Measurements from ENCODE around the gene PVALB. TPM values are rescaled to one million over a fixed set of nuclear protein-coding genes. Genes with fewer than 3 reads are reported as not detected.

Gene PVALB
- total RNA-seq, 1 donor: not detected

- no peaks in the 10 kb centered on the region for H3K79me2 ChIP-seq (ENCODE audit: insufficient read depth, low read length)
- no peak for TF ChIP-seq CTCF (IDR thresholded peaks at IDR 0.05; ENCODE audit: extremely low read depth, low read depth, low read length)
- H4K20me1 ChIP-seq (ENCODE audit: insufficient read depth, low read length): peaks cover 5% of the 10 kb centered on the region
- H3K9me3 ChIP-seq (ENCODE audit: low read depth, low read length): no peaks in the 10 kb centered on the region
- peak; percentile 37 for DNase-seq (ENCODE audit: insufficient read length, low spot score, missing footprints)
- no peaks in the 10 kb centered on the region for H3K27me3 ChIP-seq (ENCODE audit: insufficient read depth, low read length)
- peaks cover 7% of the 10 kb centered on the region for H3K36me3 ChIP-seq (ENCODE audit: insufficient read depth, low read length)
- no peak overlapping the region for H3K27ac ChIP-seq (ENCODE audit: low read depth, low read length)
- no peak overlapping the region for H2AFZ ChIP-seq (ENCODE audit: low read length)
- no peak overlapping the region for H3K4me2 ChIP-seq (ENCODE audit: insufficient read depth, low read length)
- no peak overlapping the region for H3K4me3 ChIP-seq (ENCODE audit: insufficient read depth, low read length)
- H3K4me1 ChIP-seq (ENCODE audit: insufficient read depth, low read length): peaks cover 3% of the 10 kb centered on the region
Measured at GRCh38 chr22:36761553-36762240, 55.1 kb downstream of the PVALB start.

GRCh38 chr22:36760786-36761185, 56.0 kb downstream of the PVALB start:
- H3K4me3 ChIP-seq (ENCODE audit: insufficient read depth, low read length): no peak overlapping the region
- H3K27me3 ChIP-seq (ENCODE audit: insufficient read depth, low read length): peaks cover 4% of the 10 kb centered on the region
- no peak for DNase-seq (ENCODE audit: insufficient read length, low spot score, missing footprints)
- no peaks in the 10 kb centered on the region for H3K9me3 ChIP-seq (ENCODE audit: low read depth, low read length)
- no peak for TF ChIP-seq CTCF (IDR thresholded peaks at IDR 0.05; ENCODE audit: extremely low read depth, low read depth, low read length)
- no peak overlapping the region for H3K4me2 ChIP-seq (ENCODE audit: insufficient read depth, low read length)
- H4K20me1 ChIP-seq (ENCODE audit: insufficient read depth, low read length): peaks cover 3% of the 10 kb centered on the region
- no peaks in the 10 kb centered on the region for H3K4me1 ChIP-seq (ENCODE audit: insufficient read depth, low read length)
- H3K27ac ChIP-seq (ENCODE audit: low read depth, low read length): no peak overlapping the region
- peaks cover 7% of the 10 kb centered on the region for H3K36me3 ChIP-seq (ENCODE audit: insufficient read depth, low read length)
- H3K79me2 ChIP-seq (ENCODE audit: insufficient read depth, low read length): no peaks in the 10 kb centered on the region
- H2AFZ ChIP-seq (ENCODE audit: low read length): no peak overlapping the region

GRCh38 chr22:36759481-36760159, 57.2 kb downstream of the PVALB start:
- Histone ChIP-seq H3K4me2 (ENCODE audit: insufficient read depth, low read length) (no peak overlapping the region), H3K9me3 (ENCODE audit: low read depth, low read length) (no peaks in the 10 kb centered on the region), H3K4me3 (ENCODE audit: insufficient read depth, low read length) (no peak overlapping the region), H2AFZ (ENCODE audit: low read length) (no peak overlapping the region), H3K36me3 (ENCODE audit: insufficient read depth, low read length) (peaks cover 3% of the 10 kb centered on the region), H3K27me3 (ENCODE audit: insufficient read depth, low read length) (peaks cover 7% of the 10 kb centered on the region), H3K79me2 (ENCODE audit: insufficient read depth, low read length) (no peaks in the 10 kb centered on the region), H4K20me1 (ENCODE audit: insufficient read depth, low read length) (peaks cover 3% of the 10 kb centered on the region), H3K4me1 (ENCODE audit: insufficient read depth, low read length) (no peaks in the 10 kb centered on the region), H3K27ac (ENCODE audit: low read depth, low read length) (no peak overlapping the region)
- no peak for TF ChIP-seq CTCF (IDR thresholded peaks at IDR 0.05; ENCODE audit: extremely low read depth, low read depth, low read length)
- no peak for DNase-seq (ENCODE audit: insufficient read length, low spot score, missing footprints)

- H3K27me3 ChIP-seq (ENCODE audit: insufficient read depth, low read length): peaks cover 9% of the 10 kb centered on the region
- DNase-seq (ENCODE audit: insufficient read length, low spot score, missing footprints): no peak
- H2AFZ ChIP-seq (ENCODE audit: low read length): no peak overlapping the region
- H3K4me1 ChIP-seq (ENCODE audit: insufficient read depth, low read length): no peaks in the 10 kb centered on the region
- no peaks in the 10 kb centered on the region for H3K79me2 ChIP-seq (ENCODE audit: insufficient read depth, low read length)
- H3K36me3 ChIP-seq (ENCODE audit: insufficient read depth, low read length): peaks cover 3% of the 10 kb centered on the region
- H3K27ac ChIP-seq (ENCODE audit: low read depth, low read length): no peak overlapping the region
- no peak for TF ChIP-seq CTCF (IDR thresholded peaks at IDR 0.05; ENCODE audit: extremely low read depth, low read depth, low read length)
- H3K4me3 ChIP-seq (ENCODE audit: insufficient read depth, low read length): no peak overlapping the region
- no peaks in the 10 kb centered on the region for H3K9me3 ChIP-seq (ENCODE audit: low read depth, low read length)
- H3K4me2 ChIP-seq (ENCODE audit: insufficient read depth, low read length): no peak overlapping the region
- H4K20me1 ChIP-seq (ENCODE audit: insufficient read depth, low read length): peaks cover 3% of the 10 kb centered on the region
Measured at GRCh38 chr22:36758792-36759271, 58.0 kb downstream of the PVALB start.

All from osteoblast (primary cell).